Body of pancreas (tissue), 4 donors: ENCODE measurements around the gene FBXO41. TPM values are rescaled to one million over a fixed set of nuclear protein-coding genes. Genes with fewer than 3 reads are reported as not detected.

Experiments
- ATAC-seq: fragments of 150-250 bp; one replicate; pipeline ENCODE4 v1.9.1; 2016
- DNase-seq, 4 donors: peaks; one replicate each; pipeline ENCODE4 v3.0.0-alpha.2; 2019
- H3K27ac ChIP-seq, 4 donors: fragments of 200-600 bp; sonication (generic); 1 replicate in 3 of 4; 2 replicates in 1 of 4; pipeline versions ENCODE4 v1.5.1 to v1.6.1; 2016 to 2019; ENCODE audit warnings: mild to moderate bottlenecking in 1 of 4, mixed read lengths in 1 of 4, moderate library complexity in 1 of 4
- H3K27me3 ChIP-seq, 2 donors: fragments of 200-600 bp; sonication (generic); one replicate each; pipeline ENCODE4 v1.6.0; 2016; ENCODE audit warnings: mild to moderate bottlenecking in 1 of 2
- H3K36me3 ChIP-seq, 2 donors: fragments of 200-600 bp; sonication (generic); replicated peaks in 1 of 2; 2 replicates each; pipeline ENCODE4 v1.5.1; 2016; ENCODE audit warnings: low read depth in 2 of 2; ENCODE audit not compliant: insufficient read depth in 1 of 2
- H3K4me1 ChIP-seq: fragments of 200-600 bp; sonication (generic); one replicate; pipeline ENCODE4 v1.6.0; 2016
- H3K4me3 ChIP-seq, 2 donors: fragments of 200-600 bp; sonication (generic); 1 replicate in 1 of 2; 2 replicates in 1 of 2; pipeline ENCODE4 v1.5.1; 2016 to 2019
- H3K9me3 ChIP-seq, 3 donors: fragments of 200-600 bp; sonication (generic); 1 replicate in 2 of 3; 2 replicates in 1 of 3; pipeline ENCODE4 v1.5.1; 2016
- POLR2A ChIP-seq, 3 donors: fragments of 450-650 bp; IDR thresholded peaks; one replicate each; pipeline ENCODE4 v1.6.1; 2016; ENCODE audit warnings: antibody characterized with exemption in 3 of 3, mild to moderate bottlenecking in 2 of 3
- WGBS, 2 donors: methylation state at CpG; one replicate each; pipeline ENCODE4 v1.1.5; 2017; 5-methylcytosine and 5-hydroxymethylcytosine counted together
- intact Hi-C: fragments of 100-400 bp; cut with DNase I; formaldehyde crosslinking; loops from one replicate; pipeline ENCODE4 v1.15.1; 2023
- total RNA-seq, 2 donors: library from RNA; depleted of rRNA; stranded (reverse); fragments of >200 nt; gene quantifications; one replicate each; pipeline ENCODE4 v1.1.0, GENCODE V29; 2016
- TF ChIP-seq, protein P1 (sequence below), 7 experiments: fragments of 450-650 bp in 4 of 7; fragments of 200-600 bp in 3 of 7; sonication (generic) in 3 of 7; IDR thresholded peaks; one replicate each; pipeline ENCODE4 v1.5.1; 2016 to 2019; ENCODE audit warnings: antibody characterized with exemption in 7 of 7

Gene FBXO41
- total RNA-seq, 2 donors from 2014 or later = 4.3 to 11.2 TPM

DNA sequence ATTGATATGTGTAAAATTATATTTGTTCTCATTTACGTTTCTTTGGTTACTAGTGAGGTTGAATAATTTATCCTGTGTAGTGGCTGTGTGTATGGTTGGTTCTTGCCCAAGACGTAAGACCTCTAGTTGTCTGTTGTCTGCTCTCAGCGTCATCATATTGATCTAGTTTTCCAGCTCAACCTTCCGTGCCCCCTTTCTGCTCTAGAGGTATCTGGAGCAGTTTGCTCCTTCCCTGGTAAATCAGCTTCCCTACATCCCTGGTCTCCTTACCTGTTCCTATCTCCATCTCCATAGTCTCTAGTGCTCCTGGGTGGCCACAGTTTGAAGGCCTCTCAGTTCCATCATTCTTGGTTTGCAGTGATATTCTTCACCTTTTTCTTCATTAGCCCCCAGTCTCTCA is 69.0 kb downstream of the FBXO41 start:
- WGBS, 2 donors = 59 to 60% methylated on average over 4 of the region's 4 CpGs
- no peak overlapping the region for H3K27ac ChIP-seq
- ATAC-seq (no peak), DNase-seq (no peak)
- intact Hi-C loops = no loop called here
- no peak overlapping the region for H3K4me3 ChIP-seq
- no peak for TF ChIP-seq POLR2A (IDR thresholded peaks at IDR 0.05)
- TF ChIP-seq, protein P1, sequence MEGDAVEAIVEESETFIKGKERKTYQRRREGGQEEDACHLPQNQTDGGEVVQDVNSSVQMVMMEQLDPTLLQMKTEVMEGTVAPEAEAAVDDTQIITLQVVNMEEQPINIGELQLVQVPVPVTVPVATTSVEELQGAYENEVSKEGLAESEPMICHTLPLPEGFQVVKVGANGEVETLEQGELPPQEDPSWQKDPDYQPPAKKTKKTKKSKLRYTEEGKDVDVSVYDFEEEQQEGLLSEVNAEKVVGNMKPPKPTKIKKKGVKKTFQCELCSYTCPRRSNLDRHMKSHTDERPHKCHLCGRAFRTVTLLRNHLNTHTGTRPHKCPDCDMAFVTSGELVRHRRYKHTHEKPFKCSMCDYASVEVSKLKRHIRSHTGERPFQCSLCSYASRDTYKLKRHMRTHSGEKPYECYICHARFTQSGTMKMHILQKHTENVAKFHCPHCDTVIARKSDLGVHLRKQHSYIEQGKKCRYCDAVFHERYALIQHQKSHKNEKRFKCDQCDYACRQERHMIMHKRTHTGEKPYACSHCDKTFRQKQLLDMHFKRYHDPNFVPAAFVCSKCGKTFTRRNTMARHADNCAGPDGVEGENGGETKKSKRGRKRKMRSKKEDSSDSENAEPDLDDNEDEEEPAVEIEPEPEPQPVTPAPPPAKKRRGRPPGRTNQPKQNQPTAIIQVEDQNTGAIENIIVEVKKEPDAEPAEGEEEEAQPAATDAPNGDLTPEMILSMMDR (IDR thresholded peaks at IDR 0.05) = no peak
- H3K36me3 ChIP-seq = peaks cover 0 to 2% of the 10 kb centered on the region in 2 donors
- H3K4me1 ChIP-seq = peaks cover 26% of the 10 kb centered on the region
- H3K27me3 ChIP-seq = no peaks in the 10 kb centered on the region
- no peaks in the 10 kb centered on the region for H3K9me3 ChIP-seq

DNA sequence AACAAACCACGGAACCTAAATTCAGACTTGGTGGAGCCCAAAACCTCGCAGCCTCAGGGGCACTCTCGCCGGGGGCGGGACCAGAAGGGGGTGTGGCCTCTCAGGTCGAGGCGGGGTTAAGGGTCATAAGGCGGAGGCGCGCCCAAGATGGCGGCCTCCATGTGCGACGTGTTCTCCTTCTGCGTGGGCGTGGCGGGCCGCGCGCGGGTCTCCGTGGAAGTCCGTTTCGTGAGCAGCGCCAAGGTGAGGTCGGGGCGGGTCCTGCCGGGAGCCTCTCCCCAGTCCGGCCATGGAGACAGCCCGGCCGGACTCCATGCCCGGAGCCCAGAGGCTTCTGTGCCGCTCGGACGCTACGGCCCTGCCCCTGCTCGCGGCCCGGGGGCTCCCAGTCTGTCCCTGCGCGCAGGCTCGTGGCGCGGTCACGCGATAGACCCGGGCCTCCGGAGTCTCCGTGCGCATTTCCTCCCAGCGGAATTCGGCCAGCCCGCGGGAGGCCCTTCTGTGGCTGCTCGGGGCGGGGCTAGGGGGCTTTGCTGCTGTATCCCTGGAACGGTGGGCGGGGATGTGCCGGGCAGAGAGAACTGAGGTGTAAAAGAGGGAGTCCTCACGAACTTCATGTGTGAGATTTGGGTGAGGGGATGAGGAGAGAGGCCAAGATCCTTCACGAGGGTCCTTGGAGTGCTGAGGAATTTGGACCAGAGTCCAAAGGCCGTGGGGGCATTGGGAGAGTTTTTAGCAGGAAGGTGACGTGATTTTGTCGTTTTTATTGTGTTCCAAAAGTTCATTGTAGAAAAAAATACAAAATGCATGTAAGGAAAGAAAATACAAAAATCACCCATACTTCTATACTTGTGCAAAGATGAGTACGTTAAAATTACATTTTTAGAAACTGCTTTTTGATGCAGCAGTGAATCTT is 69.9 kb downstream of the FBXO41 start, which contains the start of gene SMYD5:
SMYD5 (plus strand) TSS at position 126 of the 916 bp plus-strand sequence; CDS start at position 148, 22 bp downstream.
- peak; percentile 81 to 88 (median 85) for DNase-seq
- Histone ChIP-seq H3K9me3 (no peaks in the 10 kb centered on the region), H3K27me3 (no peaks in the 10 kb centered on the region), H3K36me3 (no peaks in the 10 kb centered on the region), H3K4me1 (peaks cover 26% of the 10 kb centered on the region), H3K27ac (peak within 1 kb of the TSS; percentile 16 to 59 (median 40)), H3K4me3 (peak within 1 kb of the TSS; percentile 60 to 83)
- intact Hi-C loops = no loop called here
- 1 to 2% methylated on average over 18 to 63 of the region's 64 CpGs for WGBS, 2 donors
- TF ChIP-seq, protein P1 (IDR thresholded peaks at IDR 0.05) = no peak
- TF ChIP-seq POLR2A (IDR thresholded peaks at IDR 0.05) = peak; percentile 25 to 69 (median 68)
- ATAC-seq = peak; percentile 91

DNA sequence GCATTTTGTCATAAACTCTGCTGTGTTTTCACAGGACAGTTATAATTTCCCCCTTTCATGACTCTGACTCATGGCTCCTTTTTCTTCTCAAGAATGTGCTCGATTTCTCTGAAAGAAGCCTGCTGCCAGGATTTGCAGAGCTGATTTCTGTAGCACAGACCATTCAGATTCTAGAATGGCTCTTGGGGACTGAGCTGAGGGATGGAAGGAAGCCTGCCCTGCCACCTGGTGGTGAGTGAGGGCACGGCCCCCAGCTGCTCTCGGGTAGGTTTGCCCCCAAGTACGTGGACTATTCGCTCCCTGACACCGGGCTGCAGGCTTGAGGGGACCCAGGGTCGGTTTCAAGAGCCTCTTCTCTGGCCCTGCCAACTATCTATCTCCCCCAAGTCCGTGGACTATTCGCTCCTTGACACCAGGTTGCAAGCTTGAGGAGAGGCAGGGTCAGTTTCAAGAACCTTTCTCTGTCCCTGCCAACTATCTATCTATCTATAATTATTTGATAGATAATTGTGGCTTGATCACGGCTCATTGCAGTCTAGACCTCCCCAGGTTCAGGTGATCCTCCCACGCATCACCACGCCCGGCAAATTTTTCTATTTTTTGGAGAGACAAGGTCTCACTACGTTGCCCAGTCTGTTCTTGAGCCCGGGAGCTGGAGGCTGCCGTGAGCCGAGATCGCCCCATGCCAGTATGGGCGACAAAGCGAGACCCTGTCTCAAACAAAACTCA is 71.7 kb downstream of the FBXO41 start:
- intact Hi-C loops = no loop called here
- Histone ChIP-seq H3K4me1 (peaks cover 26% of the 10 kb centered on the region), H3K27ac (no peak overlapping the region), H3K36me3 (no peaks in the 10 kb centered on the region), H3K9me3 (no peaks in the 10 kb centered on the region), H3K27me3 (no peaks in the 10 kb centered on the region), H3K4me3 (no peak overlapping the region)
- DNase-seq = peak; percentile 70 to 79 (median 74)
- WGBS, 2 donors = 46 to 55% methylated on average over 14 to 20 of the region's 20 CpGs
- peak; percentile 78 for ATAC-seq
- TF ChIP-seq, protein P1 (IDR thresholded peaks at IDR 0.05) = peak; percentile 70 to 92 (median 82)
- no peak for TF ChIP-seq POLR2A (IDR thresholded peaks at IDR 0.05)

- Histone ChIP-seq H3K27me3 (no peaks in the 10 kb centered on the region), H3K27ac (no peak overlapping the region), H3K9me3 (no peaks in the 10 kb centered on the region), H3K4me3 (no peak overlapping the region), H3K4me1 (peaks cover 26% of the 10 kb centered on the region), H3K36me3 (no peaks in the 10 kb centered on the region)
- ATAC-seq = no peak
- TF ChIP-seq, protein P1 (IDR thresholded peaks at IDR 0.05) = no peak
- TF ChIP-seq POLR2A (IDR thresholded peaks at IDR 0.05) = no peak
- 60 to 68% methylated on average over 6 to 7 of the region's 7 CpGs for WGBS, 2 donors
- intact Hi-C loops = no loop called here
- no peak for DNase-seq
Observed at GRCh38 chr2:73212098-73212447, 72.2 kb downstream of the FBXO41 start.
